SK-N-SH treated with all-trans-retinoic acid at 6 μM for 48 hours (cell line): Measurements from ENCODE around the gene TSNAX.

Experiments used
- OSR1 ChIP-seq: fragments of 250-450 bp; sonication (Bioruptor Pico); IDR thresholded peaks from 2 replicates; pipeline ENCODE4 v1.8.0; 2022; ENCODE audit warnings: moderate library complexity, mild to moderate bottlenecking, inconsistent platforms
- PPARA ChIP-seq: fragments of 250-450 bp; sonication (Bioruptor Pico); IDR thresholded peaks from 2 replicates; pipeline ENCODE4 v1.5.0; 2020; ENCODE audit warnings: mild to moderate bottlenecking, borderline replicate concordance
- SNAI2 ChIP-seq: fragments of 250-450 bp; sonication (Bioruptor Pico); IDR thresholded peaks from 2 replicates; pipeline ENCODE4 v1.5.0; 2020; ENCODE audit warnings: mild to moderate bottlenecking, moderate library complexity
- ZFP3 ChIP-seq: fragments of 250-450 bp; sonication (Bioruptor Pico); IDR thresholded peaks from 2 replicates; pipeline ENCODE4 v1.5.0; 2020; ENCODE audit warnings: mild to moderate bottlenecking, moderate library complexity
- ZNF565 ChIP-seq: fragments of 450-650 bp; formaldehyde crosslinking; conservative IDR thresholded peaks from 2 replicates; pipeline ENCODE4 v1.5.0; 2020; ENCODE audit warnings: low read depth, mild to moderate bottlenecking, moderate library complexity
- ZNF70 ChIP-seq: fragments of 450-650 bp; formaldehyde crosslinking; IDR thresholded peaks from 2 replicates; pipeline ENCODE4 v1.5.0; 2020; ENCODE audit warnings: mild to moderate bottlenecking, moderate library complexity

DNA sequence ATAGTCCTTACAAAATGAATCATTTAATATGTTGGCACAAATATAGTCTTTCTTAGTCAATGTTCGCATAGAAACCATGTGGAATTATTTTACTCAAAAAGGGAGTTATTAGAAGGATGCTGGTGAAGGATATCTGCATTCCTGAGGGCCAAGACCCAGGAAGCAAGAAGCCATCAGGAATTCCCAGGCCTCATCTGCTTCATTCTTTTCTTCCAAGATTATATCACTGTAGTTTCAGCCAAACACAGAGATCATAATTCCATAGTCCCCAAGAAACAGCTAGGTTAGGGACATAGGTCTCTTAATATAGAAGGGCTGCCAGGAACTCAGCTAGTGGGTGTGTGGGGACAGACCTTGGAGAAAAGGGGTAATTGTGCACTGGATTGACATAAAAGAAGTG is 69.5 kb downstream of the TSNAX start:
- no peak for TF ChIP-seq PPARA
- no peak for TF ChIP-seq ZNF70 (CRISPR knock-in tag)
- no peak for TF ChIP-seq SNAI2
- no peak for TF ChIP-seq OSR1 (CRISPR knock-in tag)
- TF ChIP-seq ZNF565 (CRISPR knock-in tag): no peak
- no peak for TF ChIP-seq ZFP3 (CRISPR knock-in tag)
